ENCODE results near the gene ZBTB20. TPM values are rescaled to one million over a fixed set of nuclear protein-coding genes. Genes with fewer than 3 reads are reported as not detected.

The ZBTB20 gene
- total RNA-seq, 1 experiment from 2014 or later, result 26.5 TPM

- H3F3A ChIP-seq (ENCODE audit: insufficient read depth, low read depth), result no peaks in the 10 kb centered on the region
- no peak for TF ChIP-seq CTCF (conservative IDR thresholded peaks at IDR 0.05)
- TF ChIP-seq EZH2 (IDR thresholded peaks at IDR 0.05; ENCODE audit: low read depth), result no peak
- H3K4me2 ChIP-seq, result no peak overlapping the region
- H3K9me3 ChIP-seq (ENCODE audit: insufficient read depth, low read depth), result no peaks in the 10 kb centered on the region
- BruUV-seq (replicated peaks), result no TSS peak
- H3K27ac ChIP-seq, result no peak overlapping the region
- intact Hi-C loops (cut with micrococcal nuclease; ENCODE audit: unreplicated experiment), result no loop called here
- no peak for DNase-seq
- no peaks in the 10 kb centered on the region for H3K27me3 ChIP-seq (ENCODE audit: insufficient read depth, low read depth)
- no peaks in the 10 kb centered on the region for H3K9me2 ChIP-seq (ENCODE audit: insufficient read depth)
- no peaks in the 10 kb centered on the region for H3K4me1 ChIP-seq (replicated peaks; ENCODE audit: insufficient read depth)
- ChIA-PET POLR2A (ENCODE audit: unreplicated experiment) (no interaction called here), CTCF (no interaction called here)
- H2AFZ ChIP-seq, result no peak overlapping the region
- no peaks in the 10 kb centered on the region for H4K20me1 ChIP-seq (ENCODE audit: insufficient read depth)
- no peaks in the 10 kb centered on the region for H3K79me2 ChIP-seq (ENCODE audit: low read depth)
- no peak overlapping the region for H3K4me3 ChIP-seq
- H3K36me3 ChIP-seq (ENCODE audit: low read depth), result no peaks in the 10 kb centered on the region
Observed at GRCh38 chr3:114789803-114790202, 357.3 kb downstream of the ZBTB20 start.

- Histone ChIP-seq H3K36me3 (ENCODE audit: low read depth) (no peaks in the 10 kb centered on the region), H3F3A (ENCODE audit: insufficient read depth, low read depth) (no peaks in the 10 kb centered on the region), H2AFZ (no peak overlapping the region), H4K20me1 (ENCODE audit: insufficient read depth) (no peaks in the 10 kb centered on the region), H3K4me3 (no peak overlapping the region), H3K27me3 (ENCODE audit: insufficient read depth, low read depth) (no peaks in the 10 kb centered on the region), H3K79me2 (ENCODE audit: low read depth) (no peaks in the 10 kb centered on the region), H3K27ac (no peak overlapping the region), H3K9me3 (ENCODE audit: insufficient read depth, low read depth) (peaks cover 19% of the 10 kb centered on the region), H3K9me2 (ENCODE audit: insufficient read depth) (no peaks in the 10 kb centered on the region), H3K4me1 (replicated peaks; ENCODE audit: insufficient read depth) (no peaks in the 10 kb centered on the region), H3K4me2 (no peak overlapping the region)
- CTCF ChIA-PET, result no interaction called here
- TF ChIP-seq EZH2 (IDR thresholded peaks at IDR 0.05; ENCODE audit: low read depth), result no peak
- TF ChIP-seq CTCF (conservative IDR thresholded peaks at IDR 0.05), result no peak
- DNase-seq, result no peak
- POLR2A ChIA-PET (ENCODE audit: unreplicated experiment), result no interaction called here
- intact Hi-C loops (cut with micrococcal nuclease; ENCODE audit: unreplicated experiment), result loop anchor here (5.0 kb wide), 1 partner anchor 47 kb away; no protein-coding TSS in a partner anchor
- no TSS peak for BruUV-seq (replicated peaks)
Observed at GRCh38 chr3:114775395-114775794, 371.7 kb downstream of the ZBTB20 start.

GRCh38 chr3:114770874-114771273 lies 376.2 kb downstream of the ZBTB20 start:
- no peaks in the 10 kb centered on the region for H3K27me3 ChIP-seq (ENCODE audit: insufficient read depth, low read depth)
- no peaks in the 10 kb centered on the region for H3F3A ChIP-seq (ENCODE audit: insufficient read depth, low read depth)
- ChIA-PET POLR2A (ENCODE audit: unreplicated experiment) (no interaction called here), CTCF (no interaction called here)
- H2AFZ ChIP-seq, result no peak overlapping the region
- H3K4me2 ChIP-seq, result no peak overlapping the region
- no peak for DNase-seq
- H3K9me2 ChIP-seq (ENCODE audit: insufficient read depth), result no peaks in the 10 kb centered on the region
- no peaks in the 10 kb centered on the region for H3K36me3 ChIP-seq (ENCODE audit: low read depth)
- H4K20me1 ChIP-seq (ENCODE audit: insufficient read depth), result no peaks in the 10 kb centered on the region
- no peak overlapping the region for H3K27ac ChIP-seq
- H3K79me2 ChIP-seq (ENCODE audit: low read depth), result no peaks in the 10 kb centered on the region
- TF ChIP-seq CTCF (conservative IDR thresholded peaks at IDR 0.05) (no peak), EZH2 (IDR thresholded peaks at IDR 0.05; ENCODE audit: low read depth) (no peak)
- no peak overlapping the region for H3K4me3 ChIP-seq
- peaks cover 19% of the 10 kb centered on the region for H3K9me3 ChIP-seq (ENCODE audit: insufficient read depth, low read depth)
- H3K4me1 ChIP-seq (replicated peaks; ENCODE audit: insufficient read depth), result no peaks in the 10 kb centered on the region
- no TSS peak for BruUV-seq (replicated peaks)
- intact Hi-C loops (cut with micrococcal nuclease; ENCODE audit: unreplicated experiment), result no loop called here

All from PC-9 (cell line).